Measurements from ENCODE around the gene AHCYL2. TPM values are rescaled to one million over a fixed set of nuclear protein-coding genes. Genes with fewer than 3 reads are reported as not detected.

The AHCYL2 gene
- total RNA-seq, 1 experiment from 2014 or later, result 17.0 TPM

GRCh38 chr7:129386506-129386905 is 161.7 kb downstream of the AHCYL2 start:
- ATAC-seq (no peak), DNase-seq (ENCODE audit: low read depth, low spot score) (no peak)
- Histone ChIP-seq H3K4me3 (replicated peaks in 1 of 2; ENCODE audit: low read depth in 1 of 2, low read length in 2 of 2) (no peak overlapping the region), H2AFZ (ENCODE audit: low read depth, low read length, poor library complexity, severe bottlenecking) (no peak overlapping the region), H3K9ac (ENCODE audit: low read length) (no peak overlapping the region), H3K4me2 (ENCODE audit: low read length) (no peak overlapping the region), H4K20me1 (ENCODE audit: insufficient read depth) (no peaks in the 10 kb centered on the region), H3K36me3 (ENCODE audit: control insufficient read depth in 1 of 2, insufficient read depth in 2 of 2, low read length in 2 of 2) (no peaks in the 10 kb centered on the region), H3K79me2 (ENCODE audit: insufficient read depth, low read length) (no peaks in the 10 kb centered on the region), H3K9me3 (ENCODE audit: control insufficient read depth in 1 of 2, insufficient read depth in 1 of 2, low read depth in 1 of 2, low read length in 2 of 2) (no peaks in the 10 kb centered on the region), H3K27ac (ENCODE audit: low read depth, low read length) (no peak overlapping the region), H3K4me1 (ENCODE audit: control insufficient read depth in 1 of 2, insufficient read depth in 2 of 2, low read length in 2 of 2) (no peaks in the 10 kb centered on the region), H3K27me3 (ENCODE audit: insufficient read depth, low read length) (no peaks in the 10 kb centered on the region), H3K9me2 (ENCODE audit: insufficient read depth) (no peaks in the 10 kb centered on the region)
- ChIA-PET RAD21 (ENCODE audit: low non-redundant PET in 1 of 2, low total read pairs in 2 of 2, uncharacterized antibody in 2 of 2, unreplicated experiment in 2 of 2) (no interaction called here), CTCF (interaction anchor here (1.0 to 4.3 kb wide), 2 partner anchors 10 to 19 kb away, joined by 4 to 30 read pairs; no protein-coding TSS in a partner anchor), POLR2A (no interaction called here)
- intact Hi-C loops (cut with micrococcal nuclease), result no loop called here
- TF ChIP-seq, protein P1, sequence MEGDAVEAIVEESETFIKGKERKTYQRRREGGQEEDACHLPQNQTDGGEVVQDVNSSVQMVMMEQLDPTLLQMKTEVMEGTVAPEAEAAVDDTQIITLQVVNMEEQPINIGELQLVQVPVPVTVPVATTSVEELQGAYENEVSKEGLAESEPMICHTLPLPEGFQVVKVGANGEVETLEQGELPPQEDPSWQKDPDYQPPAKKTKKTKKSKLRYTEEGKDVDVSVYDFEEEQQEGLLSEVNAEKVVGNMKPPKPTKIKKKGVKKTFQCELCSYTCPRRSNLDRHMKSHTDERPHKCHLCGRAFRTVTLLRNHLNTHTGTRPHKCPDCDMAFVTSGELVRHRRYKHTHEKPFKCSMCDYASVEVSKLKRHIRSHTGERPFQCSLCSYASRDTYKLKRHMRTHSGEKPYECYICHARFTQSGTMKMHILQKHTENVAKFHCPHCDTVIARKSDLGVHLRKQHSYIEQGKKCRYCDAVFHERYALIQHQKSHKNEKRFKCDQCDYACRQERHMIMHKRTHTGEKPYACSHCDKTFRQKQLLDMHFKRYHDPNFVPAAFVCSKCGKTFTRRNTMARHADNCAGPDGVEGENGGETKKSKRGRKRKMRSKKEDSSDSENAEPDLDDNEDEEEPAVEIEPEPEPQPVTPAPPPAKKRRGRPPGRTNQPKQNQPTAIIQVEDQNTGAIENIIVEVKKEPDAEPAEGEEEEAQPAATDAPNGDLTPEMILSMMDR (IDR thresholded peaks at IDR 0.05 in 2 of 3, conservative IDR thresholded peaks at IDR 0.05 in 1 of 3; ENCODE audit: borderline replicate concordance in 1 of 3, insufficient read depth in 1 of 3, low read depth in 2 of 3, low read length in 2 of 3), result no peak
- TF ChIP-seq, protein P2, sequence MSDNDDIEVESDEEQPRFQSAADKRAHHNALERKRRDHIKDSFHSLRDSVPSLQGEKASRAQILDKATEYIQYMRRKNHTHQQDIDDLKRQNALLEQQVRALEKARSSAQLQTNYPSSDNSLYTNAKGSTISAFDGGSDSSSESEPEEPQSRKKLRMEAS (IDR thresholded peaks at IDR 0.05), result no peak
- TF ChIP-seq EZH2phosphoT487 (IDR thresholded peaks at IDR 0.05; ENCODE audit: borderline replicate concordance), result no peak
- TF ChIP-seq EZH2 (IDR thresholded peaks at IDR 0.05), result no peak
- no peak for TF ChIP-seq CEBPB (IDR thresholded peaks at IDR 0.05; ENCODE audit: low read depth)
- TF ChIP-seq JUND (IDR thresholded peaks at IDR 0.05), result no peak
- no peak for TF ChIP-seq ZNF274 (IDR thresholded peaks at IDR 0.05; ENCODE audit: low read depth, low read length)
- BruUV-seq (replicated peaks), result no TSS peak

DNA sequence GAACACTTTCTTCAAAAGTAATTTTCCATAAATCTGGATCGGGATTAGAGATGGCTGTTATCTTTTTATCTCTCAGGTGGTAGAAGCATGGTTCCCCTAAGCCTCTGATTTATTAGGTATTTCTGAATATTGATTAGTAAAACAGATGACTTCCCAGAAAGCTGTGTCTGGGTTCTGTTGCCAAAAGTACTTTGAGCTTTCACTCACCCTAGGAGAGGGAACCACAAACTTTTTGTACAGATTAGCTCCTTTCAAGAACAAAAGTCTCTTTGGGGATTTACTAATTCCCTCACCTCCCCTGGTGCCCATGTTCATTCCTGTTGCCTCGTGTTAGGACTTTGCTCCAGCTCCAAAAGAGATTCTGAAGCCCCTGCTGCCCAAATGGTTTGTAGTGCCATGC is 162.7 kb downstream of the AHCYL2 start:
- Histone ChIP-seq H3K27me3 (ENCODE audit: insufficient read depth, low read length) (no peaks in the 10 kb centered on the region), H3K27ac (ENCODE audit: low read depth, low read length) (no peak overlapping the region), H3K79me2 (ENCODE audit: insufficient read depth, low read length) (no peaks in the 10 kb centered on the region), H2AFZ (ENCODE audit: low read depth, low read length, poor library complexity, severe bottlenecking) (no peak overlapping the region), H3K9me3 (ENCODE audit: control insufficient read depth in 1 of 2, insufficient read depth in 1 of 2, low read depth in 1 of 2, low read length in 2 of 2) (no peaks in the 10 kb centered on the region), H4K20me1 (ENCODE audit: insufficient read depth) (no peaks in the 10 kb centered on the region), H3K4me2 (ENCODE audit: low read length) (no peak overlapping the region), H3K9me2 (ENCODE audit: insufficient read depth) (no peaks in the 10 kb centered on the region), H3K4me1 (ENCODE audit: control insufficient read depth in 1 of 2, insufficient read depth in 2 of 2, low read length in 2 of 2) (no peaks in the 10 kb centered on the region), H3K4me3 (replicated peaks in 1 of 2; ENCODE audit: low read depth in 1 of 2, low read length in 2 of 2) (no peak overlapping the region), H3K9ac (ENCODE audit: low read length) (no peak overlapping the region), H3K36me3 (ENCODE audit: control insufficient read depth in 1 of 2, insufficient read depth in 2 of 2, low read length in 2 of 2) (no peaks in the 10 kb centered on the region)
- intact Hi-C loops (cut with micrococcal nuclease), result no loop called here
- RAD21 ChIA-PET (ENCODE audit: low non-redundant PET in 1 of 2, low total read pairs in 2 of 2, uncharacterized antibody in 2 of 2, unreplicated experiment in 2 of 2), result no interaction called here
- BruUV-seq (replicated peaks), result no TSS peak
- POLR2A ChIA-PET, result interaction anchor here (1.0 kb wide), 1 partner anchor 46 kb away, joined by 3 read pairs; the partner anchor contains the start of gene STRIP2
- CTCF ChIA-PET, result interaction anchor here (1.0 to 4.3 kb wide), 2 partner anchors 11 to 20 kb away, joined by 4 to 30 read pairs; no protein-coding TSS in a partner anchor
- DNase-seq (ENCODE audit: low read depth, low spot score), result no peak
- no peak for ATAC-seq
- no peak for TF ChIP-seq POLR2AphosphoS5 (IDR thresholded peaks at IDR 0.05; ENCODE audit: low read depth, low read length)
- no peak for TF ChIP-seq EGR1 (IDR thresholded peaks at IDR 0.05; ENCODE audit: low read depth)
- TF ChIP-seq, protein P1 (IDR thresholded peaks at IDR 0.05 in 2 of 3, conservative IDR thresholded peaks at IDR 0.05 in 1 of 3; ENCODE audit: borderline replicate concordance in 1 of 3, insufficient read depth in 1 of 3, low read depth in 2 of 3, low read length in 2 of 3), result no peak
- no peak for TF ChIP-seq CBX3 (IDR thresholded peaks at IDR 0.05; ENCODE audit: low read depth)
- TF ChIP-seq FOSL1 (IDR thresholded peaks at IDR 0.05; ENCODE audit: low read depth), result no peak
- no peak for TF ChIP-seq ELF1 (IDR thresholded peaks at IDR 0.05; ENCODE audit: borderline replicate concordance, low read depth)
- TF ChIP-seq, protein P3, sequence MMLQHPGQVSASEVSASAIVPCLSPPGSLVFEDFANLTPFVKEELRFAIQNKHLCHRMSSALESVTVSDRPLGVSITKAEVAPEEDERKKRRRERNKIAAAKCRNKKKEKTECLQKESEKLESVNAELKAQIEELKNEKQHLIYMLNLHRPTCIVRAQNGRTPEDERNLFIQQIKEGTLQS (IDR thresholded peaks at IDR 0.05), result no peak
- TF ChIP-seq SP1 (IDR thresholded peaks at IDR 0.05; ENCODE audit: low read depth), result no peak
- no peak for TF ChIP-seq JUND (IDR thresholded peaks at IDR 0.05)
- TF ChIP-seq ZNF274 (IDR thresholded peaks at IDR 0.05; ENCODE audit: low read depth, low read length), result no peak
- no peak for TF ChIP-seq SRF (IDR thresholded peaks at IDR 0.05; ENCODE audit: low read depth)
- TF ChIP-seq, protein P2 (IDR thresholded peaks at IDR 0.05), result no peak
- no peak for TF ChIP-seq ZFX (IDR thresholded peaks at IDR 0.05)
- TF ChIP-seq EZH2phosphoT487 (IDR thresholded peaks at IDR 0.05; ENCODE audit: borderline replicate concordance), result no peak

Measured in HCT116 (cell line).